NCI-H460 (cell line): Measurements from ENCODE around the gene FAM124A. TPM values are rescaled to one million over a fixed set of nuclear protein-coding genes. Genes with fewer than 3 reads are reported as not detected.
"Not testable (repeated sequence)": the region's sequence is repeated elsewhere in the genome, so short reads cannot be mapped to it uniquely, and the experiment has no call there.

ENCODE experiments used
- DNase-seq: peaks from one replicate; pipeline ENCODE4 v3.0.0-alpha.2; 2016; ENCODE audit warnings: low read depth; ENCODE audit errors: extremely low read depth
- total RNA-seq: library from RNA; depleted of rRNA; stranded (reverse); fragments of >200 nt; shearing (Covaris generic); gene quantifications from 2 replicates; pipeline ENCODE4 v1.2.3, GENCODE V29; 2014

Gene FAM124A
- total RNA-seq, 1 experiment from 2014 or later, result 1.7 TPM

- no peak for DNase-seq
These were observed 44.4 kb downstream of the FAM124A start for GRCh38 chr13:51266642-51267041.

- DNase-seq, result no peak
These were observed 45.4 kb downstream of the FAM124A start for GRCh38 chr13:51267622-51268021.

DNA sequence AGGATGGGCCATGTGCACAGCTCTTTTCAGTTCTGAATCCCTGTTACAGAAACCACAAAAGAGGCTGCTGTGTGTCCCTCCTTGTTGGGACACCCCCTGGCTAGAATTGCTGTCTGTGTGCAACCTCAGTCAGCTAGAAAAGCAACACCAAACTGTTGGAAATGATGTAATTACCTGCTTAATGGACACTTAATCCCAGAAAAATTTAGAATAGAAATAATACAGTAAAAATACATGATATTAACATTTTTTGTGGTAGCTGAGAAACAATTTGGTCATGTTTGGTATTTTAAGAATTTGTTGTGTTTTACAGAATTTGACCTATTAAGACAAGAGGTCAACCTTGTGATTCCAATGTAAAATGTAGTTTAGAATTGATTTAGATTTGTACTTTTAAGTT lies 46.8 kb downstream of the FAM124A start:
- no peak for DNase-seq

DNA sequence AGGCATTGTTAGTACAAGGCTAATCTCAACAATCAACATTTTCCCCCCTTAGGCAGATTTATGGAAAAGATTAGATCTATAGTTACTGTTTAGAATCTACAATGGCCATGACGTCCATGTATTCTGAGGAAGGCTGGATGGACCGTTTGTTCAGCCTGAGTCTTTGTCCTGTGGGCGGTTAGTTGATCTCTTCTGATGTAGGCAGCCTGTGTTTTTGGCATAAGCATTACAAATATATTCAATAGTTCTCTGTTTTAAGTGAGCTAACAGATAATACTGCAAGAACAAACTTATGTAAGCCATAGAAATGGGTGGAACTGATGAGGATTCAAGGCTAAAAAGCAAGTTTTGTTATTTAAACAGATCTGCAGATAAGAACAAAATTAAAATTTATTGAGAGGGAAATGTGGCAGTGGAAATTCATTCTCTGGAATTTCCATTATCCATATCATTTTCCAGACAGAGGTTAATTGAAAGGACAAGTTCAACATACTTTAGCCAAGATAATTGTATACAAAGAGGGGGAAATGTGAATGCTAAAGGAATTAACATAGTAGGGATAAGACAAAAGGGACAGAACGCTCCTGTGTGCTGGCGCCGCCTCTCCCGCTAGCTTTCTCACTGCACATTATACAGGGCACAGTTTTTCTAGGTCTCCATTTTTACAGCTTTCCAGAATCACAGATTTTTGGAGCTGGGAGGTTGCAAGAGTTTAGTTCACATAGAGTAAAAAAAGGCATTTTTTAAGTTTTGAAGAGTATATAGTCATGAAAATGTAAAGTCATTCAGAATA lies 48.6 kb downstream of the FAM124A start:
- DNase-seq, result no peak

- no peak for DNase-seq
These were observed 49.4 kb downstream of the FAM124A start for GRCh38 chr13:51271528-51272085.

DNA sequence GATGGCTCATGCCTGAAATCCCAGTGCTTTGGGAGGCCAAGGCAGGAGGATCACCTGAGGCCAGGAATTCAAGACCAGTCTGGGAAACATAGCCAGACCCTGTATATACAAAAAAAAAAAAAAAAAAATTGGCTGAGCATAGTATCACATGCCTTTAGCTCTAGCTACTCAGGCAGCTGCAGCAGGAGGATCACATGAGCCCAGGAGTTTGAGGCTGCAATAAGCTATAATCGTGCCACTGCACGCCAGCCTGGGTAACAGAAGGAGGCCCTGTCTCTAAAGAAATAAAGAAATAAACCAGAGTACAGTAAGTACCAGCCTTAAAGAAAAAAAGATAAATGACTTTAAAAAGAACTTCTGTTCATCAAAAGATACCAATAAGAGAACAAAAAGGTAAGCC lies 52.9 kb downstream of the FAM124A start:
- no peak for DNase-seq

- DNase-seq, result no peak
These were observed 54.4 kb downstream of the FAM124A start for GRCh38 chr13:51276636-51277035.

DNA sequence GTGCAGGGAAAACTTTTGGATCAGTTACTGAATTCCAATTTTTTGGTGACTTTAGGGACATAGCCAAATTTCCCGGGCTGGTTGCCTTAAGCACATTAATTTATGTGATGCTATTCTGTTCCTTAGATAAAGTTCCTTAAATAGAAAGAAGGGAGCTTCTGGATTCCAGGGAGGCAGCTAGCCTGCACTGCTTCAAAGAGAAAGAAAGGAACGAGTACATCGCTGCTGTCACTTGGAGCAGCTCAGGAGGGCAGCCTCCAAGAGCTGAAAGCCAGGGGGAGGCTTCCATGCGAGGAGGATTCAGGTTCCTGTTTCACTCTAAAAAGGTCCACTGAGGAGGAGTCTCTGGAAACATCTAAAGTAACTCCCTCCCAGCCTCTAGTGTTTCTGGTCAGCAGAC lies 55.7 kb downstream of the FAM124A start:
- DNase-seq, result no peak

- no peak for DNase-seq
These were observed 56.4 kb downstream of the FAM124A start for GRCh38 chr13:51278426-51279130.

GRCh38 chr13:51280379-51280940 lies 58.3 kb downstream of the FAM124A start:
- no peak for DNase-seq

- no peak for DNase-seq
These were observed 60.1 kb downstream of the FAM124A start for GRCh38 chr13:51282322-51282721.

DNA sequence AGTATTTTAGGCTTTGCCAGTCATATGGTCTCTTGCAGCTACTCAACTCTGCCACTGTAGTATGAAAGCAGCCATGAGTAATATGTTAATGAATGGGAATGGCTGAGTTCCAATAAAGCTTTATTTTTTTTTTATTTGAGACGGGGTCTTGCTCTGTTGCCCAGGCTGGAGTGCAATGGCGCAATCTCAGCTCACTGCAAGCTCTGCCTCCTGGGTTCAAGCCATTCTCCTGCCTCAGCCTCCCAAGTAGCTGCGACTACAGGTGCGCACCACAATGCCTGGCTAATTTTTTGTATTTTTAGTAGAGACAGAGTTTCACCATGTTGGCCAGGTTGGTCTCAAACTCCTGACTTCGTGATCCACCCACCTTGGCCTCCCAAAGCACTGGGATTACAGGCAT lies 60.7 kb downstream of the FAM124A start:
- not testable (repeated sequence) for DNase-seq

GRCh38 chr13:51283371-51283770 lies 61.2 kb downstream of the FAM124A start:
- DNase-seq, result no peak

DNA sequence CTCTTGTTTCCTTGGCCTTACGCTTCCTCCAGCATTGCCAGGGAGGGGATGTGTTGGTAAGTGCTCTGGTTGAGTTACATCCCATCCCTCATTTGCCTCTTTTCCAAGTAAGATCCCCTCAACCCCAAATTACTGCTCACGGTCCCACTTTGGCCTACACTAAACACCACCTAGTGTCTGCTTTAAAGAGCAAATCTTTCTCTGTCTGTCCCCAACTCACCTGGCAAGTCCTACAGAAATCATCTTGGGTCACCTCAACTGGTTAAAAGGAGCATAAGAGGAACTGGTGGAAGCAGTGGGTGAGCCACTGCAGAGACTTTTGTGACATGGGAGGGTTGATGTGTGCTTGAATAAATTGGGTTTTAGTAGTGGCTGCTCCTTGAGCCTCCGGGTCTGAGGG lies 62.1 kb downstream of the FAM124A start:
- no peak for DNase-seq

DNA sequence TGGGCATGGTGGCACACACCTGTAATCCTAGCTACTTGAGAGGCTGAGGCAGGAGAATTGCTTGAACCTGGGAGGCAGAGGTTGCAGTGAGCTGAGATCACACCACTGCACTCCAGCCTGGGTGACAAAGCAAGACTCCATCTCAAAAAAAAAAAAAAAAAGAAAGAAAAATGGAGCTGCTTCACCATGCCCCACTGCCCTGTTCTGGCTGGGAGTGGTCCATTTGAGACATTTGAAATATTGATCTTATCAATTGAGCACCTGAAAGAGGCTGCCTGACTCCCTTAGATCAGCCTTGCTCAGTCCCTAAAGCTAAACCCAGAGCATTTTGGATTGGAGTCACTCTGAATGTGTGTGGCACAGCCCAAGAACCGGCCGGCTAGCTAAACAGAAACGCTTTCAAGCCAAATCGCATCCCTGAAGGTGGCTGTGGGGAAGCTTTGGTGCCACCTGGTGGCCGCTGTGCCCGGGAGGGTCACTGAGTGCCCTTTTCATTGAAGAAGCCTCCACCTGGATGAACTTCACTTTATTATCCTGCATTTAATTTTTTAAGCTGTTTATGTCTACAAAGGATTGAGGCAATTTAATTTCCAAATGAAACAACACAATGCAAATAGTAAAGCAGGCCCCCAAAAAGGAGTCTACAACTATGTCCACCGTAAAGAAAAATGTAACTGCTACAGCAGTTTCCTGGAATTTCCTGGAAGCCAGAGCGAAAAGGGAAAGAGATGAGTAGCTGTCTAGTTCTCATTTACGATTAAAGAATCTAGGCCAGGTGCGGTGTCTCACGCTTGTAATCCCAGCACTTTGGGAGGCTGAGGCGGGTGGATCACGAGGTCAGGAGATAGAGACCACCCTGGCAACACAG lies 64.2 kb downstream of the FAM124A start:
- peak; percentile 52 for DNase-seq

DNA sequence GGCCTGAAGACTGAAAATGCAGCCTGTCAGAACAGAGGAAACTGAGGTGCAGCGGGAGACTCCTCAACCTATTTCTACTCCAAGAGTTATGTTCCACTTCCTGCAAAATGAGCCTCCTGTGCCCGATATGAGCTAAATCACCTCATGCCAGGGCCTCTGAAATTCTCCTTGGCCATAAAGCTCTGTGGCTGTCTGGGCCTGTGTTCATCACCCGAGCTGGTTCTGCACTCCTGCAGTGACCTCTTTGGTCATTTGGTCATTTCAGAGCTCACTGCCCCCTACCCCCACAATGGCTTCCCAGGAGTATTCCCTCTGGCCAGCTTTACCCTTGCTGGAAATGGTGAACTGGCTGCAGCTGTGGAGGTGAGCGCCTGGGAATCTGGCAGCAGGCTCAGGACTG lies 65.6 kb downstream of the FAM124A start:
- no peak for DNase-seq

- not testable (repeated sequence) for DNase-seq
These were observed 66.1 kb downstream of the FAM124A start for GRCh38 chr13:51288254-51288653.

DNA sequence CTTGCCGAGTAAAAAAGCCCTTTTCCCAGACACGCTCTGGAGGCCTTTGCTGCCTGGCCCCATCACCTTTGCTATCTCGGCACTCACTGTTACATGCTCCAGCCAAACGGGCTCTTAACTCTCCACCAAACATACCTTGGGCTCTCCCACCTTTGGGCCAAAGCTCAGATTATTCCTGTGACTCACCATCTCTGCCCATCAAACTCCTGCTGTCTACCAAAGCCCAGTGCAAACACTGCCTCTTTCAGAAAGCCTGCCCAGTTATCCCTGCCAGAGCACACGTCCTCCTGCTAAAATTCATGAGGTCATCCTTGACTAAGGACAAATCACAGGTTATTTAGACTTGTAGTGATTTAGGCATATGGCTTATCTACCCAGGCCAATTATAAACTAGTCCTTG lies 69.1 kb downstream of the FAM124A start:
- no peak for DNase-seq

GRCh38 chr13:51292000-51292565 lies 69.9 kb downstream of the FAM124A start:
- no peak for DNase-seq

GRCh38 chr13:51297556-51297955 lies 75.4 kb downstream of the FAM124A start:
- no peak for DNase-seq
